HepG2 (cell line): ENCODE results near the gene SLC6A9. TPM values are rescaled to one million over a fixed set of nuclear protein-coding genes. Genes with fewer than 3 reads are reported as not detected.
A peak's percentile ranks its signal among the peaks of the same experiment; 100 is the strongest.

Experiments used
- ATF3 ChIP-seq: sonication (generic); formaldehyde crosslinking; IDR thresholded peaks from 2 replicates; pipeline ENCODE4 v1.4.0; 2020; ENCODE audit warnings: missing genetic modification reagents
- BCL3 ChIP-seq: sonication (generic); formaldehyde crosslinking; IDR thresholded peaks from 2 replicates; pipeline ENCODE4 v1.5.1; 2020; ENCODE audit warnings: mild to moderate bottlenecking, missing genetic modification reagents, moderate library complexity
- CAMTA2 ChIP-seq: sonication (generic); formaldehyde crosslinking; IDR thresholded peaks from 2 replicates; pipeline ENCODE4 v1.4.0; 2020; ENCODE audit warnings: mild to moderate bottlenecking, missing genetic modification reagents, borderline replicate concordance
- CC2D1A ChIP-seq: sonication (generic); formaldehyde crosslinking; IDR thresholded peaks from 2 replicates; pipeline ENCODE4 v1.8.1; 2023; ENCODE audit warnings: mild to moderate bottlenecking, missing genetic modification reagents
- DMAP1 ChIP-seq: IDR thresholded peaks from 2 replicates; pipeline ENCODE4 v1.6.1; 2016
- FOXK1 ChIP-seq: sonication (generic); formaldehyde crosslinking; IDR thresholded peaks from 2 replicates; pipeline ENCODE4 v1.4.0; 2020; ENCODE audit warnings: low read depth, missing genetic modification reagents, borderline replicate concordance
- PCBP2 ChIP-seq: fragments of 200-400 bp; formaldehyde crosslinking; optimal IDR thresholded peaks from 2 replicates; pipeline ENCODE3; 2018; ENCODE audit warnings: low read length, low read depth; ENCODE audit not compliant: poor library complexity, severe bottlenecking
- POLR2AphosphoS2 ChIP-seq: IDR thresholded peaks from 2 replicates; pipeline ENCODE4 v1.6.1; 2011; ENCODE audit warnings: low read depth, low read length, improper control_type of control experiment
- SUZ12 ChIP-seq: fragments of 150-350 bp; IDR thresholded peaks from 2 replicates; pipeline ENCODE4 v1.6.1; 2014; ENCODE audit warnings: low read depth, low read length
- ZMYM4 ChIP-seq: sonication (generic); formaldehyde crosslinking; IDR thresholded peaks from 2 replicates; pipeline ENCODE4 v1.8.1; 2023; ENCODE audit warnings: mild to moderate bottlenecking, missing genetic modification reagents
- ZNF138 ChIP-seq: sonication (generic); formaldehyde crosslinking; IDR thresholded peaks from 2 replicates; pipeline ENCODE4 v1.5.0; 2020; ENCODE audit warnings: mild to moderate bottlenecking, low read depth, missing genetic modification reagents
- ZNF264 ChIP-seq: sonication (generic); formaldehyde crosslinking; IDR thresholded peaks from 2 replicates; pipeline ENCODE4 v1.4.0; 2020; ENCODE audit warnings: missing genetic modification reagents
- ZNF296 ChIP-seq: sonication (generic); formaldehyde crosslinking; conservative IDR thresholded peaks from 2 replicates; pipeline ENCODE4 v1.5.0; 2020; ENCODE audit warnings: mild to moderate bottlenecking, missing genetic modification reagents
- ZNF333 ChIP-seq: sonication (generic); formaldehyde crosslinking; IDR thresholded peaks from 2 replicates; pipeline ENCODE4 v1.4.0; 2020; ENCODE audit warnings: mild to moderate bottlenecking, missing genetic modification reagents, borderline replicate concordance
- ZNF550 ChIP-seq: sonication (generic); formaldehyde crosslinking; IDR thresholded peaks from 2 replicates; pipeline ENCODE4 v1.4.0; 2020; ENCODE audit warnings: mild to moderate bottlenecking, missing genetic modification reagents, borderline replicate concordance
- ZNF589 ChIP-seq: sonication (generic); formaldehyde crosslinking; conservative IDR thresholded peaks from 2 replicates; pipeline ENCODE4 v1.8.0; 2022; ENCODE audit warnings: mild to moderate bottlenecking, moderate library complexity, missing genetic modification reagents
- ZNF598 ChIP-seq: sonication (generic); formaldehyde crosslinking; IDR thresholded peaks from 2 replicates; pipeline ENCODE4 v1.5.1; 2020; ENCODE audit warnings: mild to moderate bottlenecking, missing genetic modification reagents, borderline replicate concordance
- ZNF644 ChIP-seq: IDR thresholded peaks from 2 replicates; pipeline ENCODE4 v1.6.1; 2016; ENCODE audit warnings: low read depth
- polyA plus RNA-seq, 8 experiments: library from polyadenylated mRNA; depleted of rRNA in 3 of 8; stranded (reverse) in 7 of 8; unstranded in 1 of 8; fragments of >200 nt; fragmentation: Illumina TruSeq in 4 of 8; extraction: Trizol in 4 of 8; gene quantifications; 2 replicates each; pipeline versions ENCODE4 v1.2.1 to v1.2.3, GENCODE V29; 2011 to 2016; ENCODE audit warnings: low read depth in 4 of 8, missing spikeins in 1 of 8, mixed read lengths in 1 of 8; ENCODE audit not compliant: insufficient read depth in 1 of 8
- total RNA-seq, 5 experiments: library from RNA; depleted of rRNA; stranded (reverse); fragments of >200 nt; fragmentation: Illumina TruSeq; extraction: Trizol; gene quantifications; 2 replicates each; pipeline ENCODE4 v1.2.3, GENCODE V29; 2016; ENCODE audit warnings: low read depth in 1 of 5
- TF ChIP-seq, protein P1 (sequence below): sonication (generic); formaldehyde crosslinking; IDR thresholded peaks from 2 replicates; pipeline ENCODE4 v1.5.0; 2020; ENCODE audit warnings: missing genetic modification reagents, mild to moderate bottlenecking, borderline replicate concordance
- TF ChIP-seq, protein P2 (sequence below): sonication (generic); formaldehyde crosslinking; IDR thresholded peaks from 2 replicates; pipeline ENCODE4 v1.5.0; 2020; ENCODE audit warnings: mild to moderate bottlenecking, missing genetic modification reagents, borderline replicate concordance

Gene SLC6A9
- total and polyA plus RNA-seq, 2 of the 13 experiments (the other 11 are each of a cell fraction or from before 2014, with no cell fraction given): 8.5 to 9.9 TPM

GRCh38 chr1:43979528-43980254 is 51.6 kb downstream of the SLC6A9 start (continued):
- TF ChIP-seq PCBP2 (no peak), SUZ12 (no peak), BCL3 (CRISPR knock-in tag) (0 out of 2 replicates have a peak, but pooled peaks have one; percentile 28), ZNF296 (CRISPR knock-in tag) (no peak; the same call in 1 of the 2 replicates), POLR2AphosphoS2 (no peak), ZNF264 (CRISPR knock-in tag) (no peak), DMAP1 (peak; percentile 97), FOXK1 (0 out of 2 replicates have a peak, but pooled peaks have one; percentile 37), ZNF589 (CRISPR knock-in tag) (no peak), ZNF644 (no peak), ZNF598 (CRISPR knock-in tag) (peak; percentile 26; the same call in 1 of the 2 replicates), ATF3 (CRISPR knock-in tag) (no peak), CAMTA2 (no peak), ZNF138 (no peak), CC2D1A (no peak), ZNF333 (CRISPR knock-in tag) (no peak), ZNF550 (CRISPR knock-in tag) (no peak), ZMYM4 (CRISPR knock-in tag) (no peak)
- TF ChIP-seq, protein P1, sequence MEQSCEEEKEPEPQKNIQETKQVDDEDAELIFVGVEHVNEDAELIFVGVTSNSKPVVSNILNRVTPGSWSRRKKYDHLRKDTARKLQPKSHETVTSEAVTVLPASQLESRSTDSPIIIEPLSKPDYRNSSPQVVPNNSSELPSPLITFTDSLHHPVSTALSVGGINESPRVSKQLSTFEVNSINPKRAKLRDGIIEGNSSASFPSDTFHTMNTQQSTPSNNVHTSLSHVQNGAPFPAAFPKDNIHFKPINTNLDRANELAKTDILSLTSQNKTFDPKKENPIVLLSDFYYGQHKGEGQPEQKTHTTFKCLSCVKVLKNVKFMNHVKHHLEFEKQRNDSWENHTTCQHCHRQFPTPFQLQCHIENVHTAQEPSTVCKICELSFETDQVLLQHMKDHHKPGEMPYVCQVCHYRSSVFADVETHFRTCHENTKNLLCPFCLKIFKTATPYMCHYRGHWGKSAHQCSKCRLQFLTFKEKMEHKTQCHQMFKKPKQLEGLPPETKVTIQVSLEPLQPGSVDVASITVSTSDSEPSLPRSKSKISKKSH (CRISPR knock-in tag): no peak
- TF ChIP-seq, protein P2, sequence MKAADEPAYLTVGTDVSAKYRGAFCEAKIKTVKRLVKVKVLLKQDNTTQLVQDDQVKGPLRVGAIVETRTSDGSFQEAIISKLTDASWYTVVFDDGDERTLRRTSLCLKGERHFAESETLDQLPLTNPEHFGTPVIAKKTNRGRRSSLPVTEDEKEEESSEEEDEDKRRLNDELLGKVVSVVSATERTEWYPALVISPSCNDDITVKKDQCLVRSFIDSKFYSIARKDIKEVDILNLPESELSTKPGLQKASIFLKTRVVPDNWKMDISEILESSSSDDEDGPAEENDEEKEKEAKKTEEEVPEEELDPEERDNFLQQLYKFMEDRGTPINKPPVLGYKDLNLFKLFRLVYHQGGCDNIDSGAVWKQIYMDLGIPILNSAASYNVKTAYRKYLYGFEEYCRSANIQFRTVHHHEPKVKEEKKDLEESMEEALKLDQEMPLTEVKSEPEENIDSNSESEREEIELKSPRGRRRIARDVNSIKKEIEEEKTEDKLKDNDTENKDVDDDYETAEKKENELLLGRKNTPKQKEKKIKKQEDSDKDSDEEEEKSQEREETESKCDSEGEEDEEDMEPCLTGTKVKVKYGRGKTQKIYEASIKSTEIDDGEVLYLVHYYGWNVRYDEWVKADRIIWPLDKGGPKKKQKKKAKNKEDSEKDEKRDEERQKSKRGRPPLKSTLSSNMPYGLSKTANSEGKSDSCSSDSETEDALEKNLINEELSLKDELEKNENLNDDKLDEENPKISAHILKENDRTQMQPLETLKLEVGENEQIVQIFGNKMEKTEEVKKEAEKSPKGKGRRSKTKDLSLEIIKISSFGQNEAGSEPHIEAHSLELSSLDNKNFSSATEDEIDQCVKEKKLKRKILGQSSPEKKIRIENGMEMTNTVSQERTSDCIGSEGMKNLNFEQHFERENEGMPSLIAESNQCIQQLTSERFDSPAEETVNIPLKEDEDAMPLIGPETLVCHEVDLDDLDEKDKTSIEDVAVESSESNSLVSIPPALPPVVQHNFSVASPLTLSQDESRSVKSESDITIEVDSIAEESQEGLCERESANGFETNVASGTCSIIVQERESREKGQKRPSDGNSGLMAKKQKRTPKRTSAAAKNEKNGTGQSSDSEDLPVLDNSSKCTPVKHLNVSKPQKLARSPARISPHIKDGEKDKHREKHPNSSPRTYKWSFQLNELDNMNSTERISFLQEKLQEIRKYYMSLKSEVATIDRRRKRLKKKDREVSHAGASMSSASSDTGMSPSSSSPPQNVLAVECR (CRISPR knock-in tag): peak; percentile 85
